A375 (cell line): Measurements from ENCODE around the gene GANC. TPM values are rescaled to one million over a fixed set of nuclear protein-coding genes. Genes with fewer than 3 reads are reported as not detected.

ENCODE experiments used
- total RNA-seq: library from RNA; depleted of rRNA; stranded (reverse); fragments of >200 nt; shearing (Covaris generic); gene quantifications from 2 replicates; pipeline ENCODE4 v1.2.3, GENCODE V29; 2014; rRNA removed

Gene GANC, protein sequence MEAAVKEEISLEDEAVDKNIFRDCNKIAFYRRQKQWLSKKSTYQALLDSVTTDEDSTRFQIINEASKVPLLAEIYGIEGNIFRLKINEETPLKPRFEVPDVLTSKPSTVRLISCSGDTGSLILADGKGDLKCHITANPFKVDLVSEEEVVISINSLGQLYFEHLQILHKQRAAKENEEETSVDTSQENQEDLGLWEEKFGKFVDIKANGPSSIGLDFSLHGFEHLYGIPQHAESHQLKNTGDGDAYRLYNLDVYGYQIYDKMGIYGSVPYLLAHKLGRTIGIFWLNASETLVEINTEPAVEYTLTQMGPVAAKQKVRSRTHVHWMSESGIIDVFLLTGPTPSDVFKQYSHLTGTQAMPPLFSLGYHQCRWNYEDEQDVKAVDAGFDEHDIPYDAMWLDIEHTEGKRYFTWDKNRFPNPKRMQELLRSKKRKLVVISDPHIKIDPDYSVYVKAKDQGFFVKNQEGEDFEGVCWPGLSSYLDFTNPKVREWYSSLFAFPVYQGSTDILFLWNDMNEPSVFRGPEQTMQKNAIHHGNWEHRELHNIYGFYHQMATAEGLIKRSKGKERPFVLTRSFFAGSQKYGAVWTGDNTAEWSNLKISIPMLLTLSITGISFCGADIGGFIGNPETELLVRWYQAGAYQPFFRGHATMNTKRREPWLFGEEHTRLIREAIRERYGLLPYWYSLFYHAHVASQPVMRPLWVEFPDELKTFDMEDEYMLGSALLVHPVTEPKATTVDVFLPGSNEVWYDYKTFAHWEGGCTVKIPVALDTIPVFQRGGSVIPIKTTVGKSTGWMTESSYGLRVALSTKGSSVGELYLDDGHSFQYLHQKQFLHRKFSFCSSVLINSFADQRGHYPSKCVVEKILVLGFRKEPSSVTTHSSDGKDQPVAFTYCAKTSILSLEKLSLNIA (N-terminal part only)
- 7.8 and 10.5 TPM in 2 replicates for total RNA-seq

DNA sequence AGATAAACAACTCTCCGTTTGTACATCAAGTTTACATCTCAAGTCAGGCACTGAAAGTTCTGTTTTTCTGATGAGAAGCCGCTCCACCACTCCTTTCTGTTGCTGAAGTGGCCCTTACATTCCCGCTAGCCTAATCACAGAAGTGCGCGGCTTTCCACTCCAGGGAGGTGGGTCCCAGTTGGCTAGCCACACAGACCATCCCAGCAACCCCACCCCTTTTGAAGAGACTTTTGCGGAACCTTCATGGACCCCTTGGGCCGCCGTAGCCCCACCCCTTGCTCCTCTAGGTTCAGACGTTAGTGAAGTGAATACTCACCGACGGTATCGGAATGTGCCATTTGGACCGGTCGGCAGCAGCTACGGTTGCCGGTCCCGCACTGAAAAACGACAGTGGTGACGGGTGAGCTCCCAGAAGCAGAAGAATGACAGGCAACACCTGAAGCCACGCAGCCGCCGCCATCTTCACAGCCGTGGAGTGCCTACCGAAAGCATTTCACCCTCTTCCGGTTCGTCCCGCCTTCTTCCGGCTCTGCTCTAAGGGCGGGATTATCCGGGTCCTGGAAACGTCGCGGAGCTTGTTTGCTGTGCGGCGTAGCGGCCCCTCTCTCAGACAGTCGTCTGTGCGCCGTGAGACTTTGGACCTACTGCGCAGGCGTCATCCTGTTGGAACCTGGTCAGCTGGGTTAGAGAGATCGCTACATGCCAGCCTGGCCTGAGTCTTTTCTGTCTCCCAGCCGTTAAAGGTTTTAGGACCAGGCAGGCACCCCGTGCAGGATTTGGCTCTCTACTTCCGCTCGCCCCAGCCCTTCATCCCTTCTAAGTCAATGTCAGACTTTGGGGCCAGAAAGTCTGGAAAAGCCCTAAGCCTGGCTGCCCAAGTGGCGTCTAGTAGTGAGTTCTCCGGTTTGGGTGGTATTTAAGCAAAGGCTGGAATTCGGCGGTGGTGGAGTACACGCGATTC is at the start of gene GANC, which contains the start of gene TMEM87A:
Gene GANC (plus strand): TSS at position 263 of the 961 bp plus-strand sequence. CDS start 1,281 bp downstream, outside the sequence.
Gene TMEM87A (minus strand): TSS at position 495 of the 961 bp plus-strand sequence. CDS start 35 bp downstream, at position 460.

DNA sequence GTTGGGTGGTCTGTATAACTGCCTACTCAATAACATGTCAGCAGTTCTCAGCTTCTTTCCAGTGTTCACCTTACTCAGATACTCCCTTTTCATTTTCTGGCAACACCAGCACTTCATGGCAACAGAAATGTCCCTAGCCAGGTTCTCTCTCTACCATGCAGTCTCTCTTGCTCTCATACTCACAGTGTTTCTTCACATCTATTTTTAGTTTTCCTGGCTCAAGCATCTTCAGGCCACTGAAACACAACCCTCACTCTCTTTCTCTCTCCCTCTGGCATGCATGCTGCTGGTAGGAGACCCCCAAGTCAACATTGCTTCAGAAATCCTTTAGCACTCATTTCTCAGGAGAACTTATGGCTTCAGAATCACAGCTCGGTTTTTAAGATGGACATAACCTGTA is 86.2 kb downstream of the GANC start, which contains the start of gene CAPN3:
Gene CAPN3 (plus strand): TSS at position 253 of the 400 bp plus-strand sequence. CDS start 305 bp downstream, outside the sequence.

Other genes with a start within 250 kb of the GANC start
- not detected in 2 replicates for gene PLA2G4D, start 178.6 kb upstream of the GANC start, total RNA-seq
- not detected in 2 replicates for gene PLA2G4F, start 116.6 kb upstream of the GANC start, total RNA-seq
- gene VPS39, start 64.9 kb upstream of the GANC start, total RNA-seq = 20.6 and 32.8 TPM in 2 replicates
- gene TMEM87A, start 232 bp downstream of the GANC start, total RNA-seq = 43.1 and 43.4 TPM in 2 replicates
- 0.08 and 1.6 TPM in 2 replicates for gene CAPN3, start 86.3 kb downstream of the GANC start, total RNA-seq
- gene ZNF106, start 217.9 kb downstream of the GANC start, total RNA-seq = 22.6 and 27.5 TPM in 2 replicates
- 70.8 and 72.3 TPM in 2 replicates for gene SNAP23, start 222.4 kb downstream of the GANC start, total RNA-seq